Fibroblast of lung (primary cell): ENCODE results near the gene PPP1R9A. TPM values are rescaled to one million over a fixed set of nuclear protein-coding genes. Genes with fewer than 3 reads are reported as not detected.

Experiments
- DNase-seq, 2 donors: peaks; one replicate each; pipeline versions ENCODE4 v3.0.0 to v3.0.0-alpha.2; 2010; ENCODE audit warnings: low read depth in 2 of 2
- H2AFZ ChIP-seq: 2 replicates; pipeline ENCODE4 v1.5.1; 2012; ENCODE audit warnings: low read length, control low read depth, inconsistent platforms
- H3K27ac ChIP-seq: 2 replicates; pipeline ENCODE4 v1.5.1; 2011; ENCODE audit warnings: low read length, control low read depth; ENCODE audit not compliant: insufficient read depth
- H3K27me3 ChIP-seq: 2 replicates; pipeline ENCODE4 v1.5.1; 2011; ENCODE audit warnings: mild to moderate bottlenecking, low read length; ENCODE audit not compliant: control insufficient read depth, insufficient read depth
- H3K36me3 ChIP-seq: 2 replicates; pipeline ENCODE4 v1.5.1; 2011; ENCODE audit warnings: low read length; ENCODE audit not compliant: control insufficient read depth, insufficient read depth
- H3K4me1 ChIP-seq: 2 replicates; pipeline ENCODE4 v1.5.1; 2011; ENCODE audit warnings: low read length; ENCODE audit not compliant: control insufficient read depth, insufficient read depth; ENCODE audit errors: extremely low read depth
- H3K4me2 ChIP-seq: 2 replicates; pipeline ENCODE4 v1.5.1; 2011; ENCODE audit warnings: low read length, control low read depth; ENCODE audit not compliant: insufficient read depth; ENCODE audit errors: extremely low read depth
- H3K4me3 ChIP-seq, 4 experiments: fragments of 200-600 bp in 1 of 4; sonication (generic) in 1 of 4; replicated peaks in 1 of 4; 2 replicates each; pipeline ENCODE4 v1.5.1; 2011 to 2016; ENCODE audit warnings: low read length in 4 of 4, low read depth in 3 of 4, mild to moderate bottlenecking in 3 of 4, control low read depth in 2 of 4, inconsistent platforms in 1 of 4, mixed read lengths in 1 of 4; ENCODE audit not compliant: insufficient read depth in 1 of 4; ENCODE audit errors: control extremely low read depth in 1 of 4
- H3K79me2 ChIP-seq: 2 replicates; pipeline ENCODE4 v1.5.1; 2012; ENCODE audit warnings: mild to moderate bottlenecking, low read length, inconsistent platforms; ENCODE audit not compliant: control insufficient read depth, insufficient read depth
- H3K9ac ChIP-seq: 2 replicates; pipeline ENCODE4 v1.5.1; 2011; ENCODE audit warnings: mild to moderate bottlenecking, low read length, control low read depth; ENCODE audit not compliant: insufficient read depth
- H3K9me3 ChIP-seq: 2 replicates; pipeline ENCODE4 v1.5.1; 2012; ENCODE audit warnings: low read depth, low read length; ENCODE audit not compliant: control insufficient read depth, insufficient read depth
- H4K20me1 ChIP-seq: 2 replicates; pipeline ENCODE4 v1.5.1; 2011; ENCODE audit warnings: low read length; ENCODE audit not compliant: control insufficient read depth, insufficient read depth; ENCODE audit errors: extremely low read depth
- CTCF ChIP-seq, 2 donors: IDR thresholded peaks in 1 of 2; conservative IDR thresholded peaks in 1 of 2; 1 replicate in 1 of 2; 2 replicates in 1 of 2; pipeline ENCODE4 v1.5.1; 2011 to 2012; ENCODE audit warnings: low read length in 2 of 2, control low read depth in 1 of 2, inconsistent platforms in 1 of 2, low read depth in 1 of 2, mild to moderate bottlenecking in 1 of 2
- EZH2 ChIP-seq: IDR thresholded peaks from 2 replicates; pipeline ENCODE4 v1.5.1; 2012; ENCODE audit warnings: low read length, control low read depth, mild to moderate bottlenecking; ENCODE audit errors: missing control alignments
- polyA plus RNA-seq, 2 donors: library from polyadenylated mRNA; depleted of rRNA in 1 of 2; stranded (reverse) in 1 of 2; unstranded in 1 of 2; fragments of >200 nt; gene quantifications; 2 replicates each; pipeline ENCODE4 v1.2.1, GENCODE V29; 2011 to 2012; ENCODE audit warnings: missing spikeins in 1 of 2
- total RNA-seq: library from RNA; depleted of rRNA; stranded (reverse); fragments of >200 nt; gene quantifications from 2 replicates; pipeline ENCODE4 v1.2.1, GENCODE V29; 2014

The PPP1R9A gene
- total and polyA plus RNA-seq, 2 donors (not counting 1 experiment from before 2014, with no cell fraction given): 0.68 to 3.3 TPM

- Histone ChIP-seq H3K27ac (no peak overlapping the region), H3K4me1 (peaks cover 4% of the 10 kb centered on the region), H3K79me2 (no peaks in the 10 kb centered on the region), H2AFZ (no peak overlapping the region), H3K36me3 (no peaks in the 10 kb centered on the region), H3K9ac (no peak overlapping the region), H3K4me2 (no peak overlapping the region), H3K27me3 (no peaks in the 10 kb centered on the region), H3K9me3 (no peaks in the 10 kb centered on the region), H4K20me1 (no peaks in the 10 kb centered on the region), H3K4me3 (no peak overlapping the region)
- peak in 1 of 2 donors; percentile 88 for DNase-seq
- TF ChIP-seq CTCF (conservative IDR thresholded peaks at IDR 0.05 in 1 of 2, IDR thresholded peaks at IDR 0.05 in 1 of 2; ENCODE audit: low read depth in 1 of 2, low read length in 2 of 2): no peak
- no peak for TF ChIP-seq EZH2
Measured at GRCh38 chr7:94972296-94972695, 64.9 kb downstream of the PPP1R9A start.

- no peak overlapping the region for H3K9ac ChIP-seq
- peaks cover 4% of the 10 kb centered on the region for H3K4me1 ChIP-seq
- H3K36me3 ChIP-seq: no peaks in the 10 kb centered on the region
- no peak overlapping the region for H3K4me3 ChIP-seq
- DNase-seq: no peak
- no peaks in the 10 kb centered on the region for H3K9me3 ChIP-seq
- H3K79me2 ChIP-seq: no peaks in the 10 kb centered on the region
- no peaks in the 10 kb centered on the region for H4K20me1 ChIP-seq
- no peaks in the 10 kb centered on the region for H3K27me3 ChIP-seq
- no peak overlapping the region for H2AFZ ChIP-seq
- TF ChIP-seq EZH2: no peak
- no peak for TF ChIP-seq CTCF (conservative IDR thresholded peaks at IDR 0.05 in 1 of 2, IDR thresholded peaks at IDR 0.05 in 1 of 2; ENCODE audit: low read depth in 1 of 2, low read length in 2 of 2)
- H3K27ac ChIP-seq: no peak overlapping the region
- H3K4me2 ChIP-seq: no peak overlapping the region
Measured at GRCh38 chr7:94973844-94974243, 66.5 kb downstream of the PPP1R9A start.

DNA sequence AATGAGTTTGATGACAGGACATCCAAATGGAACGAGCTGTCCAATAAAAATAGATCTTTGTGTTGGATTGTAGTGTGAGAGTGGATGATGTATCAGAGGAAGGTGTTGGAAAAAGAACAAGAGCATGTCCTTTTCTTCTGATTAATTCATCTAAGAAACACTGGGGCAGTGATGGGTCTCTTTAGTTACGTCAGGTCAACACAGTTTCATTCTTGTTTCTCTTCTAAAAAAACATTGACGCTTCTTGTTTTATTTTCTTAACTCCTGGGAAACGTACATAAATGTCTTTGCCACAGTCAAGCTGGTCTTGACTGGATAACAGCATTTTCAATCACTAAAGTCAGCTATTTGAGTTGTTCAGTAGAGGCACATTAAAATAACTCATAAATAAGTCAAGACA lies 67.0 kb downstream of the PPP1R9A start:
- Histone ChIP-seq H3K4me3 (no peak overlapping the region), H3K4me1 (peaks cover 4% of the 10 kb centered on the region), H3K4me2 (no peak overlapping the region), H3K27ac (no peak overlapping the region), H2AFZ (no peak overlapping the region), H3K9me3 (no peaks in the 10 kb centered on the region), H3K79me2 (no peaks in the 10 kb centered on the region), H3K36me3 (no peaks in the 10 kb centered on the region), H4K20me1 (no peaks in the 10 kb centered on the region), H3K9ac (no peak overlapping the region), H3K27me3 (no peaks in the 10 kb centered on the region)
- no peak for TF ChIP-seq CTCF (conservative IDR thresholded peaks at IDR 0.05 in 1 of 2, IDR thresholded peaks at IDR 0.05 in 1 of 2; ENCODE audit: low read depth in 1 of 2, low read length in 2 of 2)
- no peak for TF ChIP-seq EZH2
- DNase-seq: no peak
